GM21360 (cell line): ENCODE measurements around the gene PITX3.

Experiments
- ATAC-seq: cut with Tn5 transposase; IDR thresholded peaks from one replicate; pipeline ENCODE4 v1.9.1; 2021; ENCODE audit warnings: mild to moderate bottlenecking, moderate library complexity; ENCODE audit not compliant: unreplicated experiment

PITX3 gene

DNA sequence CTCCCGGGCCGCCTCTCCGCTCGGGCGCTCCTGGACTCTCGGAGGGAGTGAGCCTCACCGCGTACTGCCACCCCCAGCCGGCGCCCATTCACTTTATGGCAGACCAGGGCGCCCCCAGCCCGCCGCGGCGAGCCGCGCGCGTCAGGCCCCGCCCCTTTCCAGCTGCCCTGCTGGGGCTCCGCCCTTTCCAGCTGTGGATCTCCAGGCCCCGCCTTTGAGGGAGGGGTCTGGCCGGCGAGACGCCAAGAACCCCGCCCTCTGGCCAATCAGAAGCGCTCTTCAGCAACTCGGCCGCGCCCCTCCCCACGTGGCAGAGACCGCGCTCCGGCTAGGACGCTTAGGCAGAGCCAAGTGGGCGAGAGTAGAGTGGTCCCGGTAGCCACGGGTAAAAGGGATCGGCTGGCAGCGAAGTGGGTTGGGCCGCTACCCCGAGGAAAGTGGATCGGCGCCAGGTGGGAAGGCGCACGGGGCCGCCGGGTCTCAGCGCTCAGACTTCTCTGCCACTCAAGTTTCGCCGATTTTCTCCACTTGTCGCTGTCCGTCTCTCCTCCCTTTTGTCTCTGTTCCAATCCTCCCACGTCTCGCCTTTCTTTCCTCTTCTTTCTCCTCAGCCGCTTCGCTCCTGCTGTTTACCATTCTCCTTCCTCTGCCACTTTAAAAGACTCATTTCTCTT is at the start of gene PITX3:
Gene PITX3 (minus strand): TSS at position 69 of the 674 bp plus-strand sequence. CDS start 9,432 bp downstream, outside the sequence.
- ATAC-seq: peak; percentile 35

DNA sequence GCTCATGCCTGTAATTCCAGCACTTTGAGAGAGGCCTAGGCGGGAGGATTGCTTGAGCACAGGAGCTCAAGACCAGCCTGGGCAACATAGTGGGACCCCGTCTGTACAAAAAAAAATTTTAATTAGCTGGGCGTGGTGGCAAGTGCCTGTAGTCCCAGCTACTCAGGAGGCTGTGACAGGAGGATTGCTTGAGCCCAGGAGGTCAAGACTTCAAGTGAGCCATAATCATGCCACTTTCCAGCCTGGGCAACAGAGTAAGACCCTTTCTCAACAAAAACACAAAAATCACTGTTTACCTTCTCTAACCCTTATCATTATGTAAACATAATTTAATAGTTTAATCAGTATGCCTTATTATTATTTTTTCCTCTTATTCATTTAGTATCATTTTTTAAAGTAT is 48.5 kb upstream of the PITX3 start:
- ATAC-seq: no peak

- no peak for ATAC-seq
Observed at GRCh38 chr10:102289356-102289755, 48.0 kb upstream of the PITX3 start.

DNA sequence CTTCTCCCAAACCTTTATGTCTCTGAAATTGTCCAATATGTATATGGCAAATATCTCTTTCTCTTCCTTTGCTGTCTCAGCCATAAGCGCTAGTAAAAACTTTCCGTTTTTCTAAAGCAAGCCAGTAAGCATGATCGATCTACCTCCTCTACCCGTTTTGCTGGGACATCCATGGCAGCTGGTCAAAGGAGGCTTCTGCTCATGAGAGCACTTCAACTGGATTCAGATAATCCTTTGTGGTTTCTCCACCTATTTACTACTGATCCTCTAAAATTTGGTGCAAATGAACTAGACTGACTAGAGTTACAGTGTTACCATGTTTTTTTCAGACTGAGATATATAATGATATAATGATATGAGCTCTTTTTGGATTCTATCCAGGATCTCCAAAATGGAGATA is 46.7 kb upstream of the PITX3 start:
- no peak for ATAC-seq

DNA sequence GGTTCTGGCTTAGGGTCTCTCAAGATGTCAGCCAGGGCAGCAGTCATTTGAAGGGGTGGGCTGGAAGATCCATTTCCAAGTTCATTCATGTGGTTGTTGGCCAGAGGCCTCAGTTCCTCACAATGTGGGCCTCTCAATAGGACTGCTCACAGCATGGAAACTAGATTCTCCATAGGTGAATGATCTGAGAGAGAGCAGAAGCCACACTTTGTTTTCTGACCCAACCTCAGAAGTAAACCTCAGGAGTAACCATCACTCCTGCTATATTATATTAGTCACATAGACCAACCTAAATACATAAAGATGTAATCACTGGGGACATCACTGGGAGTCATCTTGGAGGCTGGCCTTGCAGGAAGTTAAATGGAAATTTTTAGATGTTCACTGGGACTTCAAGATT is 46.2 kb upstream of the PITX3 start:
- ATAC-seq: no peak

- ATAC-seq: no peak
Observed at GRCh38 chr10:102286216-102286615, 44.9 kb upstream of the PITX3 start.

DNA sequence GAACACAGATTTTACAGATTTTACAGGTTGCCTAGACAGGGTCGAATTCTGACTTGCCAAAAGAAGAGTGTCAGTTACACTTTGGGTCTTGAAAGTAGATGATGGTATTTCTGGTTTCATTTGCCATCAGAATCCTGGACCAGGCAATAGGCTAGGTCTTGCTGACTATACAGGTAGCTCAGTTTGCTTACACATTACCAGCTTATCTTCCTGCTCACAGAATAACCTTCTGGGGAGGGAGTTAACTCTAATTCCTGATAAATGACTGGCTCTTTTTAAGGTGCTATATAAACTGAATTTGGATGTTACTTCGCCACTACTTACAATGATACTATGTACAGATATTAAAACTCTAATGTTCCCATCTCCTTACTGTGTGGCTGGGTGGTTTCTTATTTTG is 43.8 kb upstream of the PITX3 start:
- ATAC-seq: no peak

DNA sequence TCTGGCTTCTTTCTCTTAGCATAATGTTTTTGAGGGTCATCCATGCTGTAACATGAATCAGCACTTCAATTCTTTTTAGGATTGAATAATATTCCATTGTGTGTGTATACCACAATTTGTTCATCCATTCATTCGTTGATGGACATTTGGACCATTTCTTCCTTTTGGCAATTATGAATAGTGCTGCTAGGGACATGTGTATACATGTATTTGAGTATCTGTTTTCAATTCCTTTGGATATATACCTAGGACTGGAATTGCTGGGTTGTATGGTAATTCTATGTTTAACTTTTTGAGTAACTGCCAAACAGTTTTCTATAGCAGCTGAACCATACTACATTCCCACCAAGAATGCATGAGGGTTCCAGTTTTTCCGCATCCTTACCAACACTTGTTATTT is 43.2 kb upstream of the PITX3 start:
- no peak for ATAC-seq

DNA sequence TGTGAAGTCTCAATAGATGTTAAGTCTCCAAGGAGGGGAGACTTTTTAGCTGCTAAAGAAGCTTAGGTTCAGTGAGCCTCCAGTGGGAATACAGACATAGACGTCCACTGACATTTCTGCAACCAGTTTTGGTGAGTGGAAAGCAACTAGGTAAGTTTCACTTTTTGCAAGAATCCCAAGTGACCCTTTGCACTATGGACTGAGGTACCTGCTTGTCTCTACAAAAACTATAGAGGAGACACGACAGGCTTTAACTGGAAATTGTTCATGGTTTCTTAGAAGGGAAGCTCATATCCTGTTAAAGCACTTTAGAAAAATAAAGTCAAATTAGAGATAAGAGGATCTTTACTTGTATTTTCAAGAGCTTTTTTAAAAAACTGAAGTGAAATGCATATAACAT is 42.6 kb upstream of the PITX3 start:
- no peak for ATAC-seq

DNA sequence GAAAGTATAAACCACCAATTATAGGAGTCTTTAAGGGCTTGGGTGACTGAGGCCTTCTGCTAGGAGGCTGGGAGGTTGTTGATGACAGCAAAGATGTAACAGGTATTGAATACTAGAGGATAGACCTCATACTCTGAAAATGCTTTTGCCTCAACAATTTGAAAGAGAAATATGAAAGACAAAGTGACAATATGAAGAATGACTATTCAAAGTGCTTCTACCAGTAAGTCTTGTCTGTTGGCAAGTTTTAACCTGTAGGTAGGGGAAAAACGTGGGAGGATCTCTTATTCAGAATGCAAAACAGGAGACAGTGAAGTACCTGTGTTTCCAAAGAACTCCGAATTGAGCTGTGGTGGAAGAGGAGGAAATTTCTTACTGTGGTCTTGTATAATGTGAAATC is 42.2 kb upstream of the PITX3 start:
- ATAC-seq: no peak

- ATAC-seq: no peak
Observed at GRCh38 chr10:102281102-102281487, 39.8 kb upstream of the PITX3 start.

DNA sequence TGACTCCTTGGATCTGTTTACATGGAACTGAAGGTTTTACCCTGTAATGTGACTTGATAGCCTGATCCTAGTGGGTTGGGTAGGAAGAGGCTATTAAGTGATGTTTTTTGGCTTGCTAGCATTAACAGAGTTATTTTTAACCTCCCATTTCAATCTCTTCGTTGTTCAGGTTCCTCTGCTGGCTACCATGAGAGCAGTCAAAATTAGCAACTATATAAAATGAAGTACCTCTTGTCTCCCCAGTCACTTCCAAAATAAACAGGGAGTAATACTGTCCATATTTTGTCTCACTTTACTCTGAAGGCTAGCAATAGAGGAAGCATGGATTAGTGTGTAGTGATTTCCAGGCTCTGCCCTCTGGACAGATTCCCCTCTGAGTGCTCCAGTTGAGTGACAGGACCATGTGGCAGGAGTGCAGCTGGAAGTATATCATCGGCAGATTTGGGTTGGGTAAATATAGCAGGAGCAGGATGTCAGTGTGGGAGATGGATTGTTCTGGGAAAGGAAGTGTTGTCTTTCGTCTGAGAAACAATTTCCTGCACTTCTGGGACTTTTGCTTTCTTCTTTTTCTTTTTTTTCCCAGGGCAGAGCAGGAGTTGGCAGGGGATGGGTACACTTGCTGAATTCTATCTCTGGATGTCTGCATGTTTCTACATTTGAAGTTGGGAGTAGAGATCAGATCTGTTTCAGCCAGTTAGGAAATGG is 39.2 kb upstream of the PITX3 start:
- no peak for ATAC-seq

- no peak for ATAC-seq
Observed at GRCh38 chr10:102279104-102279503, 37.8 kb upstream of the PITX3 start.

- no peak for ATAC-seq
Observed at GRCh38 chr10:102275343-102275742, 34.0 kb upstream of the PITX3 start.

DNA sequence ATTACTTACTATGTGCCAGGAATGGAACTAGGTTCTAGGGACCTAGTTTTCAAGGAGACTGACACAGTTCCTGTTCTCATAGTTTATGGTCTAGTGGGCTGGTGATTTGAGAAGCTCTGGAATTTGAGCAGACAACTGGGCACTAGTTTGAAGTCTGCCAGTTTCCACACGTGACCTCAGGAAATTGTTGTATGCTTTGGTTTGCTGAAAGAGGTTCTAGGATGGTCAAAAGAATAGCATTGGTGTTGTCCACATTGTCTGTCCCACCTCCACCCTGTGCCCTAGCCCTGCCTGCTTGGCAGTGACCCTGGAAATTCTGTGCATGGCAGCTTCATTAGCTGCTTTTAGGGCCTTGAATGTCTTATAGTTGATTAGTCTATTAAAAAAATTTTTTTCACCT is 32.8 kb upstream of the PITX3 start:
- no peak for ATAC-seq

- no peak for ATAC-seq
Observed at GRCh38 chr10:102269017-102269416, 27.7 kb upstream of the PITX3 start.

GRCh38 chr10:102268375-102268888 is 27.1 kb upstream of the PITX3 start:
- no peak for ATAC-seq

- ATAC-seq: no peak
Observed at GRCh38 chr10:102267748-102268147, 26.4 kb upstream of the PITX3 start.

GRCh38 chr10:102266670-102267069 is 25.4 kb upstream of the PITX3 start:
- ATAC-seq: no peak

- ATAC-seq: no peak
Observed at GRCh38 chr10:102264371-102264770, 23.1 kb upstream of the PITX3 start.

DNA sequence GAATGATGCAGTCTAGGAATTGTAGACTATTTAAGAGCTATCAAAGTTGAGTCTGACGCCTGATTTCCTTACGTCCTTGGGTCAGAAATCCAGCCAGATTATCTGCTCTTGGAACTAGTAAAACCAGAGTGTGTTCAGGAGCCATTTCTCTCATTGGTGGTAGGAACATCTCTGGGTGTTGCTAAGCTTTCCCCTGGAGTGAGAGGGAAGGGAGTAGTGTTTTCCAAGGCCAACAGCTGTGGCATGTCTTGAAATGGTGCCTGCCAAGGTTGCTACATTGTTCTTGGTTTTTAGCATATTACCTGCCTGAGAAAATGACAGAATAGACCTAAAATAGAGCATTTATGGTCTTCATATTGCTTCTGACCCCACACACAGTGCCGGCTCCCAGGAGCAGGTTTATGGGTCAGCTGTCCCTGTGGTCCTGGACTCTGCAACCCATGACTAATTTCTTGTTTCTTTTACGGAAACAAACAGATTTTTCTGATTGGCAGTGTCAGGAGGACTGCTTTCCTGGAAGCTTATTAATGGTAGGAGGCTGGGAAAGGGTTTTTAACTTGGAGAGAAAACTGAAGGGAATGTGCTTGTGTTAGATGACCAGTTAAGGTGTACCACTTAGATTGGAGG is 21.5 kb upstream of the PITX3 start:
- ATAC-seq: no peak

DNA sequence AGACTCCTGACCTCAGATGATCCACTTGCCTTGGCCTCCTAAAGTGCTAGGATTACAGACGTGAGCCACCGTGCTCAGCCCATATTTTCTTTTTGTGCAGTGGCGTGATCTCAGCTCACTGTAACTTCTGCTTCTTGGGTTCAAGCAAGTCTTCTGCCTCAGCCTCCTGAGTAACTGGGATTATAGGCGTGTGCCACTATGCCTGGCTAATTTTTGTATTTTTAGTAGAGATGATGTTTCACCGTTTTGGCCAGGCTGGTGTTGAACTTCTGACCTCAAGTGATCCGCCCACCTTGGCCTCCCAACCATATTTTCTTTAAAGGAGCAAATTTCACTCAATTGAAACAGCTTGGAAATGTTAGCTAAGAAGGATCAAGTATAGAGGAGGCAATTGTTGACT is 20.5 kb upstream of the PITX3 start:
- no peak for ATAC-seq
